HepG2 (cell line): ENCODE results near the gene CCL19. TPM values are rescaled to one million over a fixed set of nuclear protein-coding genes. Genes with fewer than 3 reads are reported as not detected.
A peak's percentile ranks its signal among the peaks of the same experiment; 100 is the strongest.

Experiments
- ATAC-seq: fragments of 200-7000 bp; cut with Tn5 transposase; 3 replicates; pipeline ENCODE4 v1.9.1; 2020; ENCODE audit warnings: mild to moderate bottlenecking, moderate library complexity
- BruUV-seq: library from RNA; stranded (reverse); fragments of 400-500 nt; replicated peaks from 2 replicates; lab custom pipeline; 2021; lab: Mats Ljungman, UMichigan
- CTCF ChIA-PET: fragments of 300-600 bp; formaldehyde crosslinking; extraction: SDS; loops from one replicate; lab custom pipeline; 2021; ENCODE audit warnings: low total read pairs, inconsistent platforms, low intra/inter-chr PET ratio; lab: Yijun Ruan, JAX
- POLR2A ChIA-PET: fragments of 350-600 bp; sonication (Branson Sonifier 250); formaldehyde crosslinking; loops from one replicate; lab custom pipeline; 2020; ENCODE audit warnings: antibody characterized with exemption, inconsistent platforms; lab: Yijun Ruan, JAX
- DNase-seq: peaks from one replicate; pipeline ENCODE4 v3.0.0-alpha.2; 2015; ENCODE audit warnings: low spot score
- FAIRE-seq: peaks from 3 replicates; lab custom pipeline; 2011; peaks lifted over from hg19 to GRCh38; lab: Jason Lieb, UNC
- H2AFZ ChIP-seq: one replicate; pipeline ENCODE4 v1.6.1; 2011; ENCODE audit warnings: low read length, inconsistent platforms
- H3K27ac ChIP-seq: fragments of 300-600 bp; 3 replicates; pipeline ENCODE4 v1.8.0; 2011; ENCODE audit warnings: mixed run types, mild to moderate bottlenecking, mixed read lengths, low read length, inconsistent platforms; ENCODE audit not compliant: insufficient read depth; ENCODE audit errors: extremely low read length
- H3K27me3 ChIP-seq, 2 experiments: fragments of 200-600 bp in 1 of 2; 2 replicates in 1 of 2; 3 replicates in 1 of 2; pipeline versions ENCODE4 v1.6.0 to v1.8.0; 2011; ENCODE audit warnings: low read length in 2 of 2, mild to moderate bottlenecking in 2 of 2, moderate library complexity in 2 of 2, inconsistent platforms in 1 of 2; ENCODE audit not compliant: insufficient read depth in 2 of 2, control insufficient read depth in 1 of 2
- H3K36me3 ChIP-seq, 2 experiments: fragments of 200-600 bp in 1 of 2; replicated peaks in 1 of 2; 2 replicates in 1 of 2; 3 replicates in 1 of 2; pipeline versions ENCODE4 v1.5.1 to v1.8.0; 2011; ENCODE audit warnings: low read length in 2 of 2, inconsistent platforms in 1 of 2; ENCODE audit not compliant: insufficient read depth in 2 of 2, control insufficient read depth in 1 of 2
- H3K4me1 ChIP-seq: 2 replicates; pipeline ENCODE4 v1.5.1; 2012; ENCODE audit warnings: low read length, inconsistent platforms; ENCODE audit not compliant: insufficient read depth
- H3K4me2 ChIP-seq: 2 replicates; pipeline ENCODE4 v1.6.0; 2011; ENCODE audit warnings: low read depth, low read length, inconsistent platforms
- H3K4me3 ChIP-seq, 3 experiments: fragments of 200-600 bp in 1 of 3; sonication (generic), shearing (Covaris generic) in 1 of 3; replicated peaks in 1 of 3; 2 replicates each; pipeline ENCODE4 v1.5.1; 2011 to 2016; ENCODE audit warnings: low read length in 3 of 3, inconsistent platforms in 2 of 3, low read depth in 2 of 3, mild to moderate bottlenecking in 2 of 3, control low read depth in 1 of 3, mixed read lengths in 1 of 3; ENCODE audit not compliant: insufficient read depth in 1 of 3
- H3K79me2 ChIP-seq: one replicate; pipeline ENCODE4 v1.6.1; 2011; ENCODE audit warnings: low read length, inconsistent platforms; ENCODE audit not compliant: insufficient read depth
- H3K9ac ChIP-seq: 2 replicates; pipeline ENCODE4 v1.6.0; 2011; ENCODE audit warnings: mild to moderate bottlenecking, low read depth, low read length, inconsistent platforms; ENCODE audit not compliant: insufficient read depth
- H3K9me3 ChIP-seq: 2 replicates; pipeline ENCODE4 v1.5.1; 2012; ENCODE audit warnings: mild to moderate bottlenecking, low read length
- H4K20me1 ChIP-seq: 2 replicates; pipeline ENCODE4 v1.6.0; 2011; ENCODE audit warnings: inconsistent platforms, mild to moderate bottlenecking, low read length, moderate library complexity; ENCODE audit not compliant: insufficient read depth
- FUBP1 ChIP-seq: sonication (generic); formaldehyde crosslinking; IDR thresholded peaks from 2 replicates; pipeline ENCODE4 v1.5.1; 2020; ENCODE audit warnings: missing genetic modification reagents, mild to moderate bottlenecking, borderline replicate concordance
- JUN ChIP-seq: sonication (generic); formaldehyde crosslinking; IDR thresholded peaks from 2 replicates; pipeline ENCODE4 v1.4.0; 2020; ENCODE audit warnings: mild to moderate bottlenecking, missing genetic modification reagents
- KDM2A ChIP-seq: sonication (generic); formaldehyde crosslinking; IDR thresholded peaks from 2 replicates; pipeline ENCODE4 v1.4.0; 2020; ENCODE audit warnings: low read depth, missing genetic modification reagents, borderline replicate concordance
- MAF1 ChIP-seq: sonication (generic); formaldehyde crosslinking; IDR thresholded peaks from 2 replicates; pipeline ENCODE4 v1.5.0; 2020; ENCODE audit warnings: missing genetic modification reagents, borderline replicate concordance
- MED13 ChIP-seq: sonication (generic); formaldehyde crosslinking; IDR thresholded peaks from 2 replicates; pipeline ENCODE4 v1.5.0; 2020; ENCODE audit warnings: missing genetic modification reagents
- MYC ChIP-seq: sonication (generic); formaldehyde crosslinking; IDR thresholded peaks from 2 replicates; pipeline ENCODE4 v1.9.0; 2021; ENCODE audit warnings: missing genetic modification reagents, borderline replicate concordance
- PRDM15 ChIP-seq: sonication (generic); formaldehyde crosslinking; IDR thresholded peaks from 2 replicates; pipeline ENCODE4 v1.4.0; 2020; ENCODE audit warnings: missing genetic modification reagents
- RFX3 ChIP-seq: IDR thresholded peaks from 2 replicates; pipeline ENCODE4 v1.6.1; 2016; ENCODE audit warnings: missing biosample characterization, missing genetic modification reagents
- RFX5 ChIP-seq: IDR thresholded peaks from 2 replicates; pipeline ENCODE4 v1.6.1; 2011; ENCODE audit warnings: low read depth, low read length, improper control_type of control experiment
- SAP130 ChIP-seq: IDR thresholded peaks from 2 replicates; pipeline ENCODE4 v1.6.1; 2016; ENCODE audit warnings: low read depth
- ZFP62 ChIP-seq: sonication (generic); formaldehyde crosslinking; IDR thresholded peaks from 2 replicates; pipeline ENCODE4 v1.4.0; 2020; ENCODE audit warnings: missing genetic modification reagents
- ZFY ChIP-seq: sonication (generic); formaldehyde crosslinking; IDR thresholded peaks from 2 replicates; pipeline ENCODE4 v1.4.0; 2020; ENCODE audit warnings: missing genetic modification reagents
- ZNF337 ChIP-seq: sonication (generic); formaldehyde crosslinking; IDR thresholded peaks from 2 replicates; pipeline ENCODE4 v1.5.1; 2020; ENCODE audit warnings: missing genetic modification reagents, low read depth, mild to moderate bottlenecking, borderline replicate concordance
- ZNF33B ChIP-seq: sonication (generic); formaldehyde crosslinking; IDR thresholded peaks from 2 replicates; pipeline ENCODE4 v1.5.1; 2020; ENCODE audit warnings: mild to moderate bottlenecking, missing genetic modification reagents
- ZNF430 ChIP-seq: sonication (generic); formaldehyde crosslinking; IDR thresholded peaks from 2 replicates; pipeline ENCODE4 v1.9.0; 2021; ENCODE audit warnings: mild to moderate bottlenecking, missing genetic modification reagents
- ZNF562 ChIP-seq: sonication (generic); formaldehyde crosslinking; IDR thresholded peaks from 2 replicates; pipeline ENCODE4 v1.8.0; 2022; ENCODE audit warnings: missing genetic modification reagents, borderline replicate concordance
- ZNF605 ChIP-seq: sonication (generic); formaldehyde crosslinking; IDR thresholded peaks from 2 replicates; pipeline ENCODE4 v1.8.0; 2022; ENCODE audit warnings: mild to moderate bottlenecking, missing genetic modification reagents
- ZNF792 ChIP-seq: IDR thresholded peaks from 2 replicates; pipeline ENCODE4 v1.6.1; 2016
- ZNF883 ChIP-seq: sonication (generic); formaldehyde crosslinking; IDR thresholded peaks from 2 replicates; pipeline ENCODE4 v1.5.1; 2020; ENCODE audit warnings: mild to moderate bottlenecking, missing genetic modification reagents; ENCODE audit errors: not compliant biosample characterization
- WGBS: methylation state at CpG from one replicate; pipeline ENCODE4 v1.1.6; 2017; ENCODE audit warnings: low lambda C conversion rate; 5-methylcytosine and 5-hydroxymethylcytosine counted together
- in situ Hi-C: cut with HindIII; loops from 2 replicates; pipeline ENCODE4 v1.10.0; 2017; ENCODE audit warnings: low pct_unique_long_range_greater_than_20kb; ENCODE audit not compliant: extremely low pct_ligation_motif_present
- intact Hi-C: fragments of 100-400 bp; cut with micrococcal nuclease; formaldehyde crosslinking; loops from one replicate; pipeline ENCODE4 v1.10.0; 2022; ENCODE audit not compliant: unreplicated experiment
- polyA plus RNA-seq, 8 experiments: library from polyadenylated mRNA; depleted of rRNA in 3 of 8; stranded (reverse) in 7 of 8; unstranded in 1 of 8; fragments of >200 nt; fragmentation: Illumina TruSeq in 4 of 8; extraction: Trizol in 4 of 8; gene quantifications; 2 replicates each; pipeline versions ENCODE4 v1.2.1 to v1.2.3, GENCODE V29; 2011 to 2016; ENCODE audit warnings: low read depth in 4 of 8, missing spikeins in 1 of 8, mixed read lengths in 1 of 8; ENCODE audit not compliant: insufficient read depth in 1 of 8
- total RNA-seq, 5 experiments: library from RNA; depleted of rRNA; stranded (reverse); fragments of >200 nt; fragmentation: Illumina TruSeq; extraction: Trizol; gene quantifications; 2 replicates each; pipeline ENCODE4 v1.2.3, GENCODE V29; 2016; ENCODE audit warnings: low read depth in 1 of 5
- TF ChIP-seq, protein P1 (sequence below): sonication (generic); formaldehyde crosslinking; IDR thresholded peaks from 2 replicates; pipeline ENCODE4 v1.5.1; 2020; ENCODE audit warnings: missing genetic modification reagents, mild to moderate bottlenecking, borderline replicate concordance

CCL19 gene
- total and polyA plus RNA-seq, 2 of the 13 experiments (the other 11 are each of a cell fraction or from before 2014, with no cell fraction given) = not detected

DNA sequence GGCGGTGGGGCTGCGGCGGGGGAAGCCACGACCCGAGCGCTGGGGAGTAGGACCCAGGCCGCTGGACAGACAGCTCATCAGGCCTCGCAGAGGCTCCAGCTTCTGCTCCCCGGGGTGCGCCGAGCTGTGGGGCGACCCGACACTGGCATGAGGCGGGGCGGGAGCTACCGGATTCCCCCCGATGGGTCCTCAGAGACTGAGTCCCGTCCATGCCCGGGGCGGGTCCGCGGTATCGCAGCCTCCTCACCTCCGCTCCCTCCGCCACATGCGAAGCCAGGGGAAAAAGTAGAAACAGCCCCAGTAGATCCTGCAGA, 26.1 kb downstream of the CCL19 start:
- 22% methylated on average over 3 of the region's 26 CpGs for WGBS
- no peak overlapping the region for H2AFZ ChIP-seq
- POLR2A ChIA-PET = interaction anchor here (0.6 to 4.9 kb wide), 11 partner anchors 9 to 53 kb away, joined by 3 to 40 read pairs (median 5); partner anchors contain the start of genes ARID3C, DCTN3, GALT and IL11RA
- H3K4me2 ChIP-seq = peak overlapping the region; percentile 89
- peak overlapping the region; percentile 54; the same call in 1 of the 2 replicates for H3K9ac ChIP-seq
- H3K9me3 ChIP-seq = no peaks in the 10 kb centered on the region
- FAIRE-seq = no peak
- peak overlapping the region; percentile 17 for H3K27ac ChIP-seq
- H3K4me3 ChIP-seq = peak overlapping the region; percentile 66 to 79 (median 66); a peak in 5 of 6 replicates
- BruUV-seq = no TSS peak
- CTCF ChIA-PET = interaction anchor here (1.2 to 3.3 kb wide), 5 partner anchors 14 to 53 kb away, joined by 3 to 22 read pairs (median 7); partner anchors contain the start of genes GALT and RPP25L
- no peaks in the 10 kb centered on the region for H3K27me3 ChIP-seq
- peaks cover 24% of the 10 kb centered on the region for H3K4me1 ChIP-seq
- ATAC-seq = peak; percentile 47; the same call in 2 of the 3 replicates
- in situ Hi-C loops (no loop called here), intact Hi-C loops (no loop called here)
- DNase-seq = no peak
- H4K20me1 ChIP-seq = no peaks in the 10 kb centered on the region
- H3K36me3 ChIP-seq = no peaks in the 10 kb centered on the region
- no peaks in the 10 kb centered on the region for H3K79me2 ChIP-seq
- TF ChIP-seq ZNF792 (CRISPR knock-in tag) (no peak), ZFY (CRISPR knock-in tag) (0 out of 2 replicates have a peak, but pooled peaks have one; percentile 27), FUBP1 (CRISPR knock-in tag) (no peak), SAP130 (CRISPR knock-in tag) (peak; percentile 18; the same call in 1 of the 2 replicates), RFX5 (no peak), RFX3 (no peak), MED13 (CRISPR knock-in tag) (no peak), KDM2A (peak; percentile 62; the same call in 1 of the 2 replicates), ZNF562 (CRISPR knock-in tag) (no peak), MYC (no peak), JUN (no peak), ZFP62 (CRISPR knock-in tag) (no peak), ZNF33B (CRISPR knock-in tag) (no peak), ZNF430 (CRISPR knock-in tag) (no peak), ZNF605 (CRISPR knock-in tag) (0 out of 2 replicates have a peak, but pooled peaks have one; percentile 35), PRDM15 (no peak), ZNF883 (no peak), ZNF337 (no peak), MAF1 (no peak)
- TF ChIP-seq, protein P1, sequence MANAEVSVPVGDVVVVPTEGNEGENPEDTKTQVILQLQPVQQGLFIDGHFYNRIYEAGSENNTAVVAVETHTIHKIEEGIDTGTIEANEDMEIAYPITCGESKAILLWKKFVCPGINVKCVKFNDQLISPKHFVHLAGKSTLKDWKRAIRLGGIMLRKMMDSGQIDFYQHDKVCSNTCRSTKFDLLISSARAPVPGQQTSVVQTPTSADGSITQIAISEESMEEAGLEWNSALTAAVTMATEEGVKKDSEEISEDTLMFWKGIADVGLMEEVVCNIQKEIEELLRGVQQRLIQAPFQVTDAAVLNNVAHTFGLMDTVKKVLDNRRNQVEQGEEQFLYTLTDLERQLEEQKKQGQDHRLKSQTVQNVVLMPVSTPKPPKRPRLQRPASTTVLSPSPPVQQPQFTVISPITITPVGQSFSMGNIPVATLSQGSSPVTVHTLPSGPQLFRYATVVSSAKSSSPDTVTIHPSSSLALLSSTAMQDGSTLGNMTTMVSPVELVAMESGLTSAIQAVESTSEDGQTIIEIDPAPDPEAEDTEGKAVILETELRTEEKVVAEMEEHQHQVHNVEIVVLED (CRISPR knock-in tag) = no peak
